ENCODE results near the gene GFM2.
A peak's percentile ranks its signal among the peaks of the same experiment; 100 is the strongest.

GFM2 gene

DNA sequence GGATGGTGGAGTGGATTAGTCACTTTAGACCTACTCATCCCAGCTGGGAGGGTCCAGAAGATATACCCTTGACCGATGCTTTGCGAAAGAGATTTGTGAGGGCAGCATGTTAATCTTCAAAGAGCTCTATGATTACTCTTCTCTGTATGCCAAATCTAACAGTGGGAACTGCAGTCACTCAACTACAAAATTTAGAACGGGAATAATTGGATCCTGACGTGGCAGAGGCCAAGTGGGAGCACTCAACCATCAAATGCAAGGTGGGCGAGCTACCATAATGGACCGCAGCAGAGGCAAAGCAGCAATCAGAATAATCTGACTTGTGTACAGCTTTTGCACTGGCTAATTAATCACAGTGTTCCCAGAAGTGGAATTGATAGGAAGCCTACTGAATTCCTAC lies 20.5 kb upstream of the GFM2 start:
- TF ChIP-seq ZFX (IDR thresholded peaks at IDR 0.05; ENCODE audit: borderline replicate concordance), result no peak
- TF ChIP-seq, protein P1, sequence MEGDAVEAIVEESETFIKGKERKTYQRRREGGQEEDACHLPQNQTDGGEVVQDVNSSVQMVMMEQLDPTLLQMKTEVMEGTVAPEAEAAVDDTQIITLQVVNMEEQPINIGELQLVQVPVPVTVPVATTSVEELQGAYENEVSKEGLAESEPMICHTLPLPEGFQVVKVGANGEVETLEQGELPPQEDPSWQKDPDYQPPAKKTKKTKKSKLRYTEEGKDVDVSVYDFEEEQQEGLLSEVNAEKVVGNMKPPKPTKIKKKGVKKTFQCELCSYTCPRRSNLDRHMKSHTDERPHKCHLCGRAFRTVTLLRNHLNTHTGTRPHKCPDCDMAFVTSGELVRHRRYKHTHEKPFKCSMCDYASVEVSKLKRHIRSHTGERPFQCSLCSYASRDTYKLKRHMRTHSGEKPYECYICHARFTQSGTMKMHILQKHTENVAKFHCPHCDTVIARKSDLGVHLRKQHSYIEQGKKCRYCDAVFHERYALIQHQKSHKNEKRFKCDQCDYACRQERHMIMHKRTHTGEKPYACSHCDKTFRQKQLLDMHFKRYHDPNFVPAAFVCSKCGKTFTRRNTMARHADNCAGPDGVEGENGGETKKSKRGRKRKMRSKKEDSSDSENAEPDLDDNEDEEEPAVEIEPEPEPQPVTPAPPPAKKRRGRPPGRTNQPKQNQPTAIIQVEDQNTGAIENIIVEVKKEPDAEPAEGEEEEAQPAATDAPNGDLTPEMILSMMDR (IDR thresholded peaks at IDR 0.05), result no peak
- no peak overlapping the region for H3K27ac ChIP-seq

DNA sequence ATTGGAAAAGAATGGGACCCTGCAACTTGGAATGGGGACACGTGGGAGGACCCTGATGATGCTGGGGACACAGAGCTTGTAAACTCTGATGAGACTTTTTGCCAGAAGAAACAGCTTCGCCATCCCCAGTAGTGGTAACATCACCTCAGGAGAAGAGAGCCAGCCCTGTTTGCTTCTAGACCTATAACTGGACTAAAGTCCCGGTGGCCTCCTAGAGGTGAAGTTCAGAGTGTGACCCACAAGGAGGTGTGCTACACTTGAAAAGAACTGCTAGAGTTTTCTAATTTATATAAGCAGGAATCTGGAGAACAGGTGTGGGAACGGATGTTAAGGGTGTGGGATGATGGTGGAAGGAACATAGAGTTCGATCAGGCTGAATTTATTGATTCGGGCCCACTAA lies 19.9 kb upstream of the GFM2 start:
- TF ChIP-seq, protein P1 (IDR thresholded peaks at IDR 0.05), result no peak
- no peak for TF ChIP-seq ZFX (IDR thresholded peaks at IDR 0.05; ENCODE audit: borderline replicate concordance)
- no peak overlapping the region for H3K27ac ChIP-seq

DNA sequence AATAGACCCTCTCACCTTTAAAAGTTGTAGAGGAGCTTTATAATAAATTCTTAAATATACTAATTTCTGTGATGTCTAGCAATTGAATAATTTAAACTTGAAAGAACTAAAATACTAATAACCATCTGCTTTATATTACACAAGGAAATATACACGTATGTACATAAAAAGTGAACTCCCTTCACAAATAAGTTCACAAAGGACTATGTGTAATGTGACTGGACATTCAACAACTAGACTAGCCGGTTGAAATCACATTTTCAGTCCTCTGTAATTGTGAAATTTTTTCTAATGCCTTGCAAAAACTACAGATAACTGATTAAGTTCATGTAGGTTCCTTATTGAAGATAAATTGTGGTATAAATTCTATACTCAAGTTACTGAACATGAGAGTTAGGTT lies 11.7 kb upstream of the GFM2 start:
- H3K27ac ChIP-seq, result no peak overlapping the region
- TF ChIP-seq ZFX (IDR thresholded peaks at IDR 0.05; ENCODE audit: borderline replicate concordance), result no peak
- TF ChIP-seq, protein P1 (IDR thresholded peaks at IDR 0.05), result no peak

DNA sequence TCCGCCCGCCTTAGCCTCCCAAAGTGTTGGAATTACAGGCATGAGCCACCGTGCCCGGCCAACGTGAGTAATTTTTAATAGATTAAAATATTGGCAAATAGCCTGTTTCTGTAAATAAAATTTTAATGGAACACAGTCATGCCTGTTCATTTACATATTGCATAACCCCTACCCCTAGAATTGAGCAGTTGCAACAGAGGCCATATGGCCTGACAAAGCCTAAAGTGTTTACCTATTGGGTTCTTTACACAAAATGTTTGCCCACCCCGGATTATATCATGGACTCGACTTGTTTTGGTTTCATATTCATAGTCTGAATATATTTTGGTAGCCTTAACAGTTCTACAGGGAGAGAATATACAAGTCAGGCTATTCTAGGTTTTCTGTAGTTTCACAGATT lies 5.4 kb upstream of the GFM2 start:
- no peak overlapping the region for H3K27ac ChIP-seq
- no peak for TF ChIP-seq ZFX (IDR thresholded peaks at IDR 0.05; ENCODE audit: borderline replicate concordance)
- TF ChIP-seq, protein P1 (IDR thresholded peaks at IDR 0.05), result no peak

DNA sequence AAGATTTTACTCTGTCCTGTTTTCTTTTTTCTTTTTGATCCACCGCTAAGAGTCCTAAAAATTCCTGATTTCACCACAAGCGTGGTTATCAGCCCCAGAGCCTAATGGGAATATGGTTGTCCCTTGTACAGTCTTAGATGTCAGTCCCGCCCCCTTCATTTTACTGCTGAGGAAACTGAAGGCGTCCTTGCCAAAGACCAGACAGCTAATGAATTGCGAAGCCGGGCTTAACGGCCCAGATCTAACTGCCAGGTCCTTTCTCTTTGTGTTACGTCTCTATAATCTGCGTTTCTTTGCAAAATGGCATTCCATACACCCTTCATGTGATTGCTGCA lies 629 bp upstream of the GFM2 start:
- peak overlapping the region; percentile 82 for H3K27ac ChIP-seq
- TF ChIP-seq, protein P1 (IDR thresholded peaks at IDR 0.05), result no peak
- TF ChIP-seq ZFX (IDR thresholded peaks at IDR 0.05; ENCODE audit: borderline replicate concordance), result no peak

DNA sequence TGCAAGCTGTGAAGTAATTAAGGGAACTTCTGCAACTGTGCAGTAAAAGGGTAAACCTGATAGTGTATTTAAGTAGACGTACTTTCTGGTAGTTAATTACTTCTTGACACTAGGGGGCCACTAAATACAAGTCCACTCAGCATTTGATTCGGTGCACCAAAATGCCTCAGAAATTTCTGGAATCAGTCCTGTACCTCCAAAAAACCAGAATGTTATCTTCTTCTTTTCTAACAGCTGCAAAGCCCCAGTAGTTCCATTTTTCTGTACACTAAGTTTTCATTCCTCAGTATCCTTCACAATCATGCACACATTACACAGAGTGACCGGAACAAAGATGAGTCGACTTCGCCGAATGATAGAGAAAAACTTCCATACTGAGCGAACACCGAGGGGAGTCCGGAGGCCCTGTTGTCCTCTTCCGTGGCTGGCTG lies 484 bp downstream of the GFM2 start:
- H3K27ac ChIP-seq, result peak overlapping the region; percentile 82
- no peak for TF ChIP-seq ZFX (IDR thresholded peaks at IDR 0.05; ENCODE audit: borderline replicate concordance)
- TF ChIP-seq, protein P1 (IDR thresholded peaks at IDR 0.05), result no peak

DNA sequence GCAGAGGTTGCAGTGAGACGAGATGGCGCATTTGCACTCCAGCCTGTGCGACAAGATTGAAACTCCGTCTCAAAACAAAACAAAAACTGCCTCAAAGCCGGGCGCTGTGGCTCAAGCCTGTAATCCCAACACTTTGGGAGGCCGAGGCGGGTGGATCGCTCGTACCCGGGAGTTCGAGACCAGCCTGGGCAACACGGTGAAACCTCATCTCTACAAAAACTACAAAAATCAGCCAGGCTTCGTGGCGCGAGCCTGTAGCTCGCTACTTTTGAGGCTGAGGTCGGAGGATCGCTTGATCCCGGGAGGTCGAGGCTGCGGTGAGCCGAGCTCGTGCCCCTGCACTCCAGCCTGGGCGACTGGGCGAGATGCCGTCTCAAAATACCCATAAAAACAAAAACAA lies 988 bp downstream of the GFM2 start:
- H3K27ac ChIP-seq, result peak overlapping the region; percentile 82

More for the DNA sequence above, 988 bp downstream of the GFM2 start:
- no peak for TF ChIP-seq ZFX (IDR thresholded peaks at IDR 0.05; ENCODE audit: borderline replicate concordance)
- TF ChIP-seq, protein P1 (IDR thresholded peaks at IDR 0.05), result no peak

All from 22Rv1 (cell line).